Cardiac muscle cell (in vitro differentiated cells and primary cell): ENCODE measurements around the gene PCNX2. TPM values are rescaled to one million over a fixed set of nuclear protein-coding genes. Genes with fewer than 3 reads are reported as not detected.

Source experiments
- DNase-seq, 2 donors: peaks; one replicate each; pipeline versions ENCODE4 v3.0.0 to v3.0.0-alpha.2; 2010 to 2017; ENCODE audit warnings: low read depth in 1 of 2, low spot score in 1 of 2
- H3K27ac ChIP-seq: fragments of 200-600 bp; sonication (generic); 2 replicates; pipeline ENCODE4 v1.5.1; 2016
- H3K27me3 ChIP-seq: fragments of 200-600 bp; sonication (generic); 2 replicates; pipeline ENCODE4 v1.6.0; 2016; ENCODE audit warnings: control low read depth
- H3K36me3 ChIP-seq: fragments of 200-600 bp; sonication (generic); 2 replicates; pipeline ENCODE4 v1.5.1; 2016; ENCODE audit warnings: control low read depth
- H3K4me1 ChIP-seq: fragments of 200-600 bp; sonication (generic); 2 replicates; pipeline ENCODE4 v1.8.1; 2017; ENCODE audit warnings: low read depth, mild to moderate bottlenecking, mixed run types
- H3K4me3 ChIP-seq: fragments of 200-600 bp; sonication (generic); 2 replicates; pipeline ENCODE4 v1.5.1; 2016; ENCODE audit warnings: mild to moderate bottlenecking
- H3K9me3 ChIP-seq: fragments of 200-600 bp; sonication (generic); 2 replicates; pipeline ENCODE4 v1.5.1; 2017; ENCODE audit warnings: low read depth, mild to moderate bottlenecking, control low read depth
- polyA plus RNA-seq: library from polyadenylated mRNA; unstranded; fragments of >200 nt; fragmentation: Nextera tagmentation; extraction: Ambion mirVana; gene quantifications from 2 replicates; pipeline ENCODE4 v1.2.1, GENCODE V29; 2016
- total RNA-seq: library from RNA; depleted of rRNA; stranded (reverse); fragments of >200 nt; gene quantifications from 2 replicates; pipeline ENCODE4 v1.2.3, GENCODE V29; 2016
- TF ChIP-seq, protein P1 (sequence below): IDR thresholded peaks from 2 replicates; pipeline ENCODE4 v1.5.1; 2012; ENCODE audit warnings: low read depth, mild to moderate bottlenecking, low read length

Gene PCNX2
- total and polyA plus RNA-seq, 2 experiments from 2014 or later, result 3.9 to 5.1 TPM

- Histone ChIP-seq H3K36me3 (no peaks in the 10 kb centered on the region), H3K27me3 (no peaks in the 10 kb centered on the region), H3K4me3 (no peak overlapping the region), H3K27ac (no peak overlapping the region), H3K9me3 (no peaks in the 10 kb centered on the region), H3K4me1 (no peaks in the 10 kb centered on the region)
- DNase-seq, result no peak
- TF ChIP-seq, protein P1, sequence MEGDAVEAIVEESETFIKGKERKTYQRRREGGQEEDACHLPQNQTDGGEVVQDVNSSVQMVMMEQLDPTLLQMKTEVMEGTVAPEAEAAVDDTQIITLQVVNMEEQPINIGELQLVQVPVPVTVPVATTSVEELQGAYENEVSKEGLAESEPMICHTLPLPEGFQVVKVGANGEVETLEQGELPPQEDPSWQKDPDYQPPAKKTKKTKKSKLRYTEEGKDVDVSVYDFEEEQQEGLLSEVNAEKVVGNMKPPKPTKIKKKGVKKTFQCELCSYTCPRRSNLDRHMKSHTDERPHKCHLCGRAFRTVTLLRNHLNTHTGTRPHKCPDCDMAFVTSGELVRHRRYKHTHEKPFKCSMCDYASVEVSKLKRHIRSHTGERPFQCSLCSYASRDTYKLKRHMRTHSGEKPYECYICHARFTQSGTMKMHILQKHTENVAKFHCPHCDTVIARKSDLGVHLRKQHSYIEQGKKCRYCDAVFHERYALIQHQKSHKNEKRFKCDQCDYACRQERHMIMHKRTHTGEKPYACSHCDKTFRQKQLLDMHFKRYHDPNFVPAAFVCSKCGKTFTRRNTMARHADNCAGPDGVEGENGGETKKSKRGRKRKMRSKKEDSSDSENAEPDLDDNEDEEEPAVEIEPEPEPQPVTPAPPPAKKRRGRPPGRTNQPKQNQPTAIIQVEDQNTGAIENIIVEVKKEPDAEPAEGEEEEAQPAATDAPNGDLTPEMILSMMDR, result no peak
Observed at GRCh38 chr1:233256789-233257188, 38.7 kb downstream of the PCNX2 start.

GRCh38 chr1:233256191-233256590 is 39.3 kb downstream of the PCNX2 start:
- Histone ChIP-seq H3K4me1 (no peaks in the 10 kb centered on the region), H3K9me3 (no peaks in the 10 kb centered on the region), H3K4me3 (no peak overlapping the region), H3K27ac (no peak overlapping the region), H3K27me3 (no peaks in the 10 kb centered on the region), H3K36me3 (no peaks in the 10 kb centered on the region)
- DNase-seq, result no peak
- TF ChIP-seq, protein P1, result no peak

DNA sequence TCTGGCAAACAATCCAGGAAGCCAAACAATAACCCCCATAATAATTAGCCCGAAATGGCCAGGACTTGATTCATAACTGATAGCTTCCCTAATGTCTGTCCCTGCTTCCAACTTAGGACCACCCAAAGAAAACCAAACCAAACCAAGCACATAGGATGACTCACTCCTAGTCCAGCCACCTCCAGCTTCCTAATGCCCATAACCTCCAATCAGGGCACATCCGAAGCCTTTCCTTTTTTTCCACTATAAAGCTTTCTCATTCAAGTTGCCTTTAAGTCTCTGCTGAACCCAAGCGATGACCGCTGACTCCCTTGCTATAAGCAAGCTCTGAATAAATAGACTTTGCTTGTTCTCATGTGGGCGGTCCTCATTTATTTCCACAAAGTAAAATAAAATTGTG is 40.4 kb downstream of the PCNX2 start:
- H3K4me1 ChIP-seq, result no peaks in the 10 kb centered on the region
- DNase-seq, result no peak
- H3K9me3 ChIP-seq, result no peaks in the 10 kb centered on the region
- no peaks in the 10 kb centered on the region for H3K27me3 ChIP-seq
- no peak overlapping the region for H3K4me3 ChIP-seq
- TF ChIP-seq, protein P1, result no peak
- no peak overlapping the region for H3K27ac ChIP-seq
- H3K36me3 ChIP-seq, result no peaks in the 10 kb centered on the region

GRCh38 chr1:233253832-233254331 is 41.6 kb downstream of the PCNX2 start:
- H3K27me3 ChIP-seq, result no peaks in the 10 kb centered on the region
- H3K4me3 ChIP-seq, result no peak overlapping the region
- peak in 1 of 2 donors; percentile 19 for DNase-seq
- no peaks in the 10 kb centered on the region for H3K4me1 ChIP-seq
- H3K9me3 ChIP-seq, result no peaks in the 10 kb centered on the region
- TF ChIP-seq, protein P1, result no peak
- no peak overlapping the region for H3K27ac ChIP-seq
- no peaks in the 10 kb centered on the region for H3K36me3 ChIP-seq

- Histone ChIP-seq H3K27ac (no peak overlapping the region), H3K36me3 (no peaks in the 10 kb centered on the region), H3K9me3 (no peaks in the 10 kb centered on the region), H3K4me1 (no peaks in the 10 kb centered on the region), H3K4me3 (no peak overlapping the region), H3K27me3 (no peaks in the 10 kb centered on the region)
- DNase-seq, result no peak
- TF ChIP-seq, protein P1, result no peak
Observed at GRCh38 chr1:233253231-233253831, 42.2 kb downstream of the PCNX2 start.
